ENCODE measurements around the gene TMA7.
"Not testable (repeated sequence)": the region's sequence is repeated elsewhere in the genome, so short reads cannot be mapped to it uniquely, and the experiment has no call there.

The TMA7 gene

GRCh38 chr3:48439820-48440589 is at the start of gene TMA7, which contains the start of gene CCDC51:
TMA7 (plus strand) TSS chr3:48440257; CDS start chr3:48440297, 40 bp downstream.
CCDC51 (minus strand) TSS chr3:48440119; CDS start chr3:48435128, 4,991 bp downstream.
- peak; percentile 97 for DNase-seq

- no peak for DNase-seq
Measured at GRCh38 chr3:48394391-48394790, 45.7 kb upstream of the TMA7 start.

DNA sequence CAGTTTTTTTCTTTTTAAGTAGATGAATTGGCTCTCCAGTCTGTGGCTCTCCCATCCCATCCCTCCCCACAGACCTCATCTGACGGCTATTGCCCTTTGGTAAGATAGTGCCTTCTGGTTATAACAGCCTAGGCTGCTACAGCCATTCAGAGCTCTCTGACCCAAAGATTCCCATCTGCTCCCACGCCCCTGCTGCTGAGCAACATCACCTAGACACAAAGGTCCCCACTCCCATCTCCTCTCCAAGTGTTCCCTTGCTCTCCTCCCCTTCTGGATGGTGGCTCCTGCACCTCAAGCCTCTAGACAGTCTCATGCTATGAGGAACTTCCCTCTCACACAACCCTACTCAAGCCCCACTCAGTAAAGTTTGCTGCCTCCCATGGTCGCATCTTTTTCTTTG is 44.3 kb upstream of the TMA7 start:
- DNase-seq = no peak

- DNase-seq = no peak
Measured at GRCh38 chr3:48397767-48398681, 42.0 kb upstream of the TMA7 start.

GRCh38 chr3:48398701-48399386 is 41.2 kb upstream of the TMA7 start:
- no peak for DNase-seq

DNA sequence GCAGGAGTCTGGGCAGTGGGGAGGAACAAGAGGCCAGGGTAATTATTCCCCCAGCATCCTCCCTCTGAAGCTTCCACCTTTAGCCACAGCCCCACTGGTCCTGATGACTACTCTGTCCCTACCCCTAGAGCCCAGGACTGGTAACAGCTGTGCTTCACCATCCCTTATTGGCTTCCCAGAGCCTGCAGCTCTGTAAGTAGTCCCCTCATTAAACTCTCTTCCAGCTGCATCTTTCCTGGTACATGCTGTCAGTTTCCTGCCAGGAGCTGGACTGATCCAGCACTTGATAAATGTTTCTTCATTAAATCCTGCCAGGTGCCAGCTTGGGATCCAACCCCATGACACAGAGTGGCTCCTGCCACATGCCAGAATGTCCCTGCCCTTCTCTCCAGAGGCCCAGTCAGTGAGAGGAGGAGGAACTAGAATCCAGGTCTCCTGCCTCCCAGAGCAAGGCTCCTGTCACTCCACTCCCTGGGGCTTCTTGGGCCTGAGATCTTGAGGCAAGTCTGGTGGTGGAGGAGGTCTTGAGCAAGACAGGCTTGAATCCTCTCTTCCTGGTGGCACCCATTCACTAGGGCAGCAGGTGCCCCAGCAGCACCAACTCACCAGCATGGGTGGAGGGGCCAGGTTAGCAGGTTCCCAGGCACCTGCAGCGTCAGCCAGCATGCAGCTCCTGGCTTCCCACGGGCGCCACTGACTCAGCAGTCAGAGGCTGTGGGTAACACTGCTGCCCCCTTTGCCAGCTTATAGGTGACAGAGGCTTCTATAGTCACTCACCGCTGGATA is 40.5 kb upstream of the TMA7 start:
- DNase-seq = no peak

- peak; percentile 50 for DNase-seq
Measured at GRCh38 chr3:48400824-48401433, 39.1 kb upstream of the TMA7 start.

DNA sequence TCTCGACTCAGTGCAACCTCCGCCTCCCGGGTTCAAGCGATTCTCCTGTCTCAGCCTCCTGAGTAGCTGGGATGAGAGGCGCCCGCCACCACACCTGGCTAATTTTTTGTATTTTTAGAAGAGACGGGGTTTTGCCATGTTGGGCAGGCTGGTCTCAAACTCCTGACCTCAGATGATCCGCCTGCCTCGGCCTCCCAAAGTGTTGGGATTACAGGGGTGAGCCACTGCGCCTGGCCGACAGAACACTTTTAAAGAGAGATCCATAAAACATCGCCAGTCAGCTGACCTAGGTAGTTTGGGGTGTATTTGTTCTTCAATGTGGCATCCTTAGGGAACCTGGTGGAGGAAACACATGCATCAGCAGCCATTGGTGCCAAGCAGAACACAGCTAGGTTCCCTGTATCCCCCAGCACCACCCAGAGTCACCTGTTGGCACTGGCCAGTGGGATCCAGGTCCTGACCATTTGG is 38.6 kb upstream of the TMA7 start:
- DNase-seq = not testable (repeated sequence)

GRCh38 chr3:48402281-48402732 is 37.8 kb upstream of the TMA7 start:
- no peak for DNase-seq

DNA sequence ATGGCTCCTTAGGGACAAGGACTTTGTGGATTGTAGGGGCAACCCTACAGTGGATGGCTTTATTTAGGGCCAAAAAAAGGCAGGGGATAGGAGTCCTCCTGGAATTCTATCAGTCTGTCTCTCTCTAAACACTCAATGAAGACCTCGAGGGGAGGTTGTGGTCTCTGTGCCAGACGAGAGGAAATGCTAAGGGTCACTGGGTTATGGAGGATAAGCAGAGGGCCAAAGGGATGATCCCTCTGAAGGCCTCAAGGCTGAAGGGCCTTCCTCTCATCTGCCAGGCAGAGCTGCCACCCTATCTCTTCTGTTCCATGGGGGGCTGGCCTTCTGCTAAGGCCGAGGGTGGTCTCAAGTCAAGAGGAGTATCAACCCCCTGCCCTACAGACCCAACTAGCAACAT is 37.1 kb upstream of the TMA7 start:
- no peak for DNase-seq

GRCh38 chr3:48403533-48404439 is 36.3 kb upstream of the TMA7 start:
- DNase-seq = no peak

DNA sequence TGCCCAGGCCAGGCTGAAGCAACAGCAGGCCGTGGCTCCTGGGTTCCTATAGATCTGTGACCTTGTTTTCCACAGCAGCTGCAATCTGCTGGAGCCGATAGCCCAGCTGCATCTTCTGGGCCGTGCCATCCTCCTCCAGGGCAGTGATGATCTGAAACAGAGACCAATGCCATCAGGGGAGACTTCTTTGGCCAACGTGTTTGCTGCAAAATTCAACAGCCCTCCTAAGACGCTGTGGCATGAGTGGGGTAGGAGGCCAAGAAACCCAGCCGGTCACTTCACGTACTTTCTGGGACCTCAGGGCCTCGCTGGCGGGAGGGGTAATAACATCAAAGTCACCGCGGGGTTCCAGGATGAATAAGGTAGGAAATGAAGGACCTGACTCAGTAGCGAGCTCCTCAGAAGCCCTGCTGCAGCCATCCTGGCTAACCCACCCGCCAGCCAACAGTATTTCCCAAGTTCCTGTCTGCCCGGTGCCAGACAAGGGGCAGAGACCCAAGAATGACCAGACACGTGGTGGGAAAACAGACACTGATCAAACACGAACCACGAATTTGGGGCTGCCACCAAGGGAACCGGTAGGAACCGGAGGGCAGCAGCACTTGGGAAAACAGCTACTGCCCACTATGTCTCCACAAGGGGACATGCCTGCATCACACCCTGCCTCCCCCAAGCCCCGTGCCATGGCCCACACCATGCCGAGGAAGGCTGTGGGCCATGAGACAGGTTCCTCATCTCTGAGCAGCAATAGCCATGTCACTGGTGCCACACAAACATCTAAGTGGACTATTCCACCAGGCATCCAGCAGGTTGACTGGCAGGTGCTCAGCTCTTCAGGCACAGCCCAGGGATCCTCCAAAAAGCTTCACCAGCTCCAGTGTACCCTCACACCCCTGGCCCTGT is 35.4 kb upstream of the TMA7 start:
- DNase-seq = no peak

DNA sequence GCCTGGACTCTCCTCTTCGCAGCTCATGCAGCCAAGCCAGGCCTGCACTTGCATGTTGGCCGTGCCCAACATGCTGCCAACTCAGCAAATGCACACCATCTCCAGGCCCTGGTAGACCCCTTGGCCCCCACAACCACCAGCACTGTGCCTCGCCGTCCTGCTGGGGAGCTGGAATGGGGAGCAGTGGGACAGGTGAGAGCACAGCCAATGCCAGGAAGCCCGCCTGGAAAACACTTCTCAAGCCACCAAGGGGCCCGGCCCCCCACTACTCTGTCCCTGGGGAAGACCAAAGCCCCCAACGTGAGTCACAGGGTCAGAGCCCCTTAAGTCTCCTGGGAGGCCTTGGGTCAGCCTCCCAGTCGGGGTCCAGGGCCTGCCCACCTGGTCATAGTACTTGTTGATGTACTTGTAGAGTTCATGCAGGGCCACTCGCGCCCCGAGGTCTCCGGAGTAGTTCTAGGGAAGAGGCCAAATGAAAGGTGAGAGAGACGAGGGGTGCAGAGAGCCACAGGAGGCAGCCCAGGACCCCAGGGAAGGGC is 34.6 kb upstream of the TMA7 start:
- no peak for DNase-seq

DNA sequence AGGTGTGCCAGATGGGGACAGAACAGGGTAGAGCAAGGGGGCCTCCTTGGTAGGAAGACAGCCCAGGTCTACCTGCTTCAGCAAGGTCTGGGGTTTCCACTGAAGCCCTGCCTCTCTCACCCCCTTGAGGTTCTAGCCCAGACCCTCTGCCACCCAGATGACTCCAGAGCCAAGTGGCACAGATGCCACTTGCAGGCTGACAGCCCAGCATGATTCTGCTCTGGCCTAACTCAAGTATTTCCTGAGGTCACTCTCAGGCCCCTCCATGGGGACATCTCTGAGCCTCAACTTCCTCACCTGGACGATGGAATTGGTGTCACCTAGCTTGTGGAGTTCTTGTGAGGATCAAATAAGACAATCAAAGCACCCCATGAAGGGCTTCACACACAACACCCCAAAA is 34.1 kb upstream of the TMA7 start:
- no peak for DNase-seq

- no peak for DNase-seq
Measured at GRCh38 chr3:48406443-48407431, 33.3 kb upstream of the TMA7 start.

DNA sequence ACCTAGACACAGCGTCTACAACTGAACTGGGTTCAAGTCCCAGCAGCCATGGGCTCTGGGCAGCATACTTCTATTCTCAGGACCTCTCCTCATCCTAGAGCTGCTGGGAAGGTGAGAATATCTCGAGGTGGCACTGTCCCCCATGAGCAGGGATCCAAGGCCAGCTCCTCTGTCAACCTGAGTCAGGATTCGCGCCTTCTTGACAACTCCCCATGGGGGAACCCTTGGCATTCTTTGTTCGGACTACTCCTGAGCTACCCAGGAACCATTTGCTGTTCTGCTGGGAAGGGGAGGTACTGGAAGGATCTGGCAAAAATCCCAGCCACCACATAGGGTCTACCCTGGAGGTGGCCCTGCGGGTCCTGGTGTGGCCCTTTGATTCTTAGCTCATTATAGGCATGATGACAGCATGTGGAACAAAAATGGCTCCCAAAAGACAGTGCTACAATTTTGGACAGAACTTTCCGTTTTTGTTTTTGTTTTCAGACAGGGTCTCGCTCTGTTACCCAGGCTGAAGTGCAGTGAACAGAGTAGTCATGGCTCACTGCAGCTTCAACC is 32.4 kb upstream of the TMA7 start:
- no peak for DNase-seq

- DNase-seq = no peak
Measured at GRCh38 chr3:48408823-48409281, 31.2 kb upstream of the TMA7 start.

All from activated T-cell treated with anti-CD3 and anti-CD28 coated beads for 4 hours (primary cell).